H9 (cell line): Measurements from ENCODE around the gene CCR5. TPM values are rescaled to one million over a fixed set of nuclear protein-coding genes. Genes with fewer than 3 reads are reported as not detected.

Experiments used
- DNase-seq: peaks from one replicate; pipeline ENCODE4 v3.0.0-alpha.2; 2017
- H2AFZ ChIP-seq: one replicate; pipeline ENCODE4 v1.6.1; 2013; ENCODE audit warnings: mild to moderate bottlenecking, low read length, control low read depth, moderate library complexity
- H2AK5ac ChIP-seq: 2 replicates; pipeline ENCODE4 v1.6.1; 2013; ENCODE audit warnings: low read length, control low read depth, mixed read lengths; ENCODE audit not compliant: insufficient read length
- H2BK120ac ChIP-seq: one replicate; pipeline ENCODE4 v1.6.1; 2013; ENCODE audit warnings: low read depth, mild to moderate bottlenecking, low read length, control low read depth, inconsistent platforms; ENCODE audit not compliant: poor library complexity, severe bottlenecking
- H2BK12ac ChIP-seq: 2 replicates; pipeline ENCODE4 v1.6.1; 2013; ENCODE audit warnings: low read length, control low read depth, mixed read lengths, low read depth; ENCODE audit not compliant: insufficient read length
- H2BK15ac ChIP-seq: 2 replicates; pipeline ENCODE4 v1.6.1; 2013; ENCODE audit warnings: low read depth, low read length, control low read depth
- H2BK20ac ChIP-seq: one replicate; pipeline ENCODE4 v1.6.1; 2013; ENCODE audit warnings: low read depth, mild to moderate bottlenecking, low read length, control low read depth, inconsistent platforms; ENCODE audit not compliant: poor library complexity, severe bottlenecking
- H2BK5ac ChIP-seq: 2 replicates; pipeline ENCODE4 v1.6.1; 2013; ENCODE audit warnings: low read length, control low read depth, mixed read lengths; ENCODE audit not compliant: insufficient read length
- H3K14ac ChIP-seq: 2 replicates; pipeline ENCODE4 v1.6.1; 2013; ENCODE audit warnings: low read length, control low read depth; ENCODE audit not compliant: insufficient read depth
- H3K18ac ChIP-seq: 2 replicates; pipeline ENCODE4 v1.6.1; 2013; ENCODE audit warnings: low read depth, mild to moderate bottlenecking, mixed read lengths, low read length, control low read depth; ENCODE audit not compliant: insufficient read length
- H3K23ac ChIP-seq: 2 replicates; pipeline ENCODE4 v1.6.1; 2013; ENCODE audit warnings: low read length, control low read depth, mixed read lengths, low read depth; ENCODE audit not compliant: insufficient read length
- H3K23me2 ChIP-seq: 2 replicates; pipeline ENCODE4 v1.6.1; 2013; ENCODE audit warnings: low read depth, mild to moderate bottlenecking, mixed read lengths, low read length, control low read depth; ENCODE audit not compliant: insufficient read length, poor library complexity, severe bottlenecking
- H3K27ac ChIP-seq: 2 replicates; pipeline ENCODE4 v1.5.1; 2013; ENCODE audit warnings: low read length, control low read depth, mixed read lengths, low read depth; ENCODE audit not compliant: insufficient read length
- H3K27me3 ChIP-seq: 2 replicates; pipeline ENCODE4 v1.6.1; 2013; ENCODE audit warnings: low read length, control low read depth, inconsistent platforms; ENCODE audit not compliant: insufficient read depth
- H3K4ac ChIP-seq: 2 replicates; pipeline ENCODE4 v1.6.1; 2013; ENCODE audit warnings: low read depth, mild to moderate bottlenecking, control low read depth, inconsistent platforms, low read length, moderate library complexity
- H3K4me1 ChIP-seq: 2 replicates; pipeline ENCODE4 v1.6.1; 2013; ENCODE audit warnings: low read length, control low read depth, inconsistent platforms; ENCODE audit not compliant: insufficient read depth
- H3K4me2 ChIP-seq: 2 replicates; pipeline ENCODE4 v1.6.1; 2013; ENCODE audit warnings: low read length, control low read depth, mixed read lengths; ENCODE audit not compliant: insufficient read length, insufficient read depth
- H3K56ac ChIP-seq: 2 replicates; pipeline ENCODE4 v1.6.1; 2013; ENCODE audit warnings: low read depth, mild to moderate bottlenecking, mixed read lengths, low read length, control low read depth; ENCODE audit not compliant: insufficient read length
- H3K79me1 ChIP-seq: 2 replicates; pipeline ENCODE4 v1.6.1; 2013; ENCODE audit warnings: low read depth, mild to moderate bottlenecking, moderate library complexity, low read length, control low read depth, inconsistent platforms; ENCODE audit not compliant: insufficient read depth, poor library complexity, severe bottlenecking
- H3K79me2 ChIP-seq: 2 replicates; pipeline ENCODE4 v1.6.1; 2013; ENCODE audit warnings: low read length, control low read depth, inconsistent platforms; ENCODE audit not compliant: insufficient read depth
- H3K9ac ChIP-seq: 2 replicates; pipeline ENCODE4 v1.6.1; 2013; ENCODE audit warnings: low read length, control low read depth, mixed read lengths; ENCODE audit not compliant: insufficient read length; ENCODE audit errors: extremely low read depth
- H3K9me3 ChIP-seq: one replicate; pipeline ENCODE4 v1.6.1; 2013; ENCODE audit warnings: low read depth, low read length, inconsistent platforms; ENCODE audit not compliant: control insufficient read depth
- H3T11ph ChIP-seq: one replicate; pipeline ENCODE4 v1.6.1; 2013; ENCODE audit warnings: mild to moderate bottlenecking, low read length, control low read depth, inconsistent platforms
- H4K20me1 ChIP-seq: one replicate; pipeline ENCODE4 v1.6.1; 2013; ENCODE audit not compliant: control insufficient read depth, insufficient read length, insufficient read depth
- H4K5ac ChIP-seq: 2 replicates; pipeline ENCODE4 v1.6.1; 2013; ENCODE audit warnings: low read depth, mild to moderate bottlenecking, mixed read lengths, low read length, control low read depth; ENCODE audit not compliant: insufficient read length
- H4K8ac ChIP-seq: replicated peaks from 2 replicates; pipeline ENCODE4 v1.6.1; 2013; ENCODE audit warnings: low read length, control low read depth, mixed read lengths, low read depth; ENCODE audit not compliant: insufficient read length
- H4K91ac ChIP-seq: 2 replicates; pipeline ENCODE4 v1.6.1; 2013; ENCODE audit warnings: low read depth, mild to moderate bottlenecking, moderate library complexity, mixed read lengths, low read length, control low read depth; ENCODE audit not compliant: insufficient read length
- H3K27ac Mint-ChIP-seq, 3 experiments: 2 replicates in 2 of 3; 3 replicates in 1 of 3; pipeline ENCODE4 v1.8.0; 2020 to 2021; ENCODE audit warnings: mixed read lengths in 3 of 3, mild to moderate bottlenecking in 1 of 3, moderate library complexity in 1 of 3
- H3K27me3 Mint-ChIP-seq: 2 replicates; pipeline ENCODE4 v1.8.0; 2021; ENCODE audit warnings: low read depth, mild to moderate bottlenecking, moderate library complexity, mixed read lengths
- H3K36me3 Mint-ChIP-seq, 3 experiments: 2 replicates in 2 of 3; 3 replicates in 1 of 3; pipeline ENCODE4 v1.8.0; 2020 to 2021; ENCODE audit warnings: low read depth in 3 of 3, mixed read lengths in 3 of 3; ENCODE audit not compliant: insufficient read depth in 1 of 3
- H3K4me1 Mint-ChIP-seq, 2 experiments: 2 replicates each; pipeline ENCODE4 v1.8.0; 2020; ENCODE audit warnings: mixed read lengths in 2 of 2
- H3K4me3 Mint-ChIP-seq, 2 experiments: 2 replicates in 1 of 2; 3 replicates in 1 of 2; pipeline ENCODE4 v1.8.0; 2020 to 2021; ENCODE audit warnings: mild to moderate bottlenecking in 2 of 2, mixed read lengths in 2 of 2, moderate library complexity in 1 of 2
- H3K9me3 Mint-ChIP-seq, 2 experiments: 2 replicates in 1 of 2; 3 replicates in 1 of 2; pipeline ENCODE4 v1.8.0; 2020; ENCODE audit warnings: mild to moderate bottlenecking in 2 of 2, mixed read lengths in 2 of 2, moderate library complexity in 1 of 2
- WGBS: extraction: QIAGEN DNeasy Blood & Tissue Kit; methylation state at CpG from one replicate; pipeline ENCODE4 v1.1.7; 2013; ENCODE audit warnings: missing lambda C conversion rate, low lambda C conversion rate, mixed read lengths; ENCODE audit not compliant: insufficient read length; ENCODE audit errors: extremely low coverage; 5-methylcytosine and 5-hydroxymethylcytosine counted together
- total RNA-seq: library from RNA; stranded (reverse); gene quantifications from 2 replicates; pipeline ENCODE4 v1.2.1, GENCODE V29; 2021
- TF ChIP-seq, protein P1 (sequence below): fragments of 200-600 bp; sonication (generic); conservative IDR thresholded peaks from 3 replicates; pipeline ENCODE4 v1.8.0; 2021; ENCODE audit warnings: antibody characterized with exemption, mild to moderate bottlenecking

Gene CCR5
- total RNA-seq, 1 experiment from 2014 or later, result not detected

DNA sequence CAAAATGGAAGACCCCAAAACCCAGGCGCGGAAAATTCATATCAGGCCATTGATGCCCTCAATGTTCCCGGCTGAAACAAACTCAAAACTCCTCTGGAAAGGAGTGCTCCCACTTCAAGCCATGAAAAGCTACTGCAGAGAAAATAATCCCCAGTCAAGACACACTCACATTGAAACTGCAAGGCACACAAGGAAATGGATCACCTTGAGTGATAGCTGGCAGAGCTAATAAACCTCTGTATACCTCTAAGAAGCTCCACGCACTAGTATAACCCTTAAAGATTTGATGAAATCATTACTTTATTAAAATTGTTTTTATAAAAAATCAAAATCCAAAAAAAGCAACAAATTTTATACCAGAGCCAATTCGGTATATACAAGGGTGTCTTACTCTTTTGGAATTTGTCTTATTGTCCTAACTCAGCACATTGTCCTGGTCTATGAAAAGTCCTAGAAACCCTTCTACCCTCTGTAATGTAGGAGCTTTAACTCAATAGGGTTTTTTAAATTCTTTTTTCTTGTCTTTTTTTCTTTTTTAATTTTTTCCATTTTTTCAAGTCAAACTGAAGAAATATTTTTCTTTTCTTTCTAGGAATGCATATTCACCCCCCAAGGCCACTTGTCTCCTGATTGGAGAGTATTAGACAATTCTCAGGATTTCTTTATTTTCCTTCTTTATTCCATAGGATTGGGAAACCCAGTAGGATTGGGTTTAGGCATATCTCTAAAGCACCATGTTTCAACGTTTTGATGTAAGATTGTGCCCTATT, 27.6 kb downstream of the CCR5 start:
- H3K4me1 Mint-ChIP-seq, result peaks cover 4 to 9% of the 10 kb centered on the region in 2 experiments
- Histone ChIP-seq H4K5ac (no peak overlapping the region), H4K8ac (no peak overlapping the region), H2BK20ac (no peak overlapping the region), H2BK5ac (no peak overlapping the region), H4K91ac (no peak overlapping the region), H3K79me2 (no peaks in the 10 kb centered on the region), H3K9me3 (no peaks in the 10 kb centered on the region), H3K18ac (no peak overlapping the region), H3K27ac (no peak overlapping the region), H3T11ph (no peak overlapping the region), H2BK120ac (no peak overlapping the region), H4K20me1 (no peaks in the 10 kb centered on the region), H3K4me2 (no peak overlapping the region), H3K27me3 (no peaks in the 10 kb centered on the region), H2AFZ (no peak overlapping the region), H3K79me1 (no peaks in the 10 kb centered on the region), H2BK12ac (no peak overlapping the region), H3K56ac (no peak overlapping the region), H3K23ac (no peak overlapping the region), H3K4ac (no peak overlapping the region), H2AK5ac (no peak overlapping the region), H3K23me2 (no peaks in the 10 kb centered on the region), H3K14ac (no peak overlapping the region), H2BK15ac (no peak overlapping the region), H3K9ac (no peak overlapping the region), H3K4me1 (no peaks in the 10 kb centered on the region)
- no peaks in the 10 kb centered on the region for H3K36me3 Mint-ChIP-seq
- H3K9me3 Mint-ChIP-seq, result no peaks in the 10 kb centered on the region
- TF ChIP-seq, protein P1, sequence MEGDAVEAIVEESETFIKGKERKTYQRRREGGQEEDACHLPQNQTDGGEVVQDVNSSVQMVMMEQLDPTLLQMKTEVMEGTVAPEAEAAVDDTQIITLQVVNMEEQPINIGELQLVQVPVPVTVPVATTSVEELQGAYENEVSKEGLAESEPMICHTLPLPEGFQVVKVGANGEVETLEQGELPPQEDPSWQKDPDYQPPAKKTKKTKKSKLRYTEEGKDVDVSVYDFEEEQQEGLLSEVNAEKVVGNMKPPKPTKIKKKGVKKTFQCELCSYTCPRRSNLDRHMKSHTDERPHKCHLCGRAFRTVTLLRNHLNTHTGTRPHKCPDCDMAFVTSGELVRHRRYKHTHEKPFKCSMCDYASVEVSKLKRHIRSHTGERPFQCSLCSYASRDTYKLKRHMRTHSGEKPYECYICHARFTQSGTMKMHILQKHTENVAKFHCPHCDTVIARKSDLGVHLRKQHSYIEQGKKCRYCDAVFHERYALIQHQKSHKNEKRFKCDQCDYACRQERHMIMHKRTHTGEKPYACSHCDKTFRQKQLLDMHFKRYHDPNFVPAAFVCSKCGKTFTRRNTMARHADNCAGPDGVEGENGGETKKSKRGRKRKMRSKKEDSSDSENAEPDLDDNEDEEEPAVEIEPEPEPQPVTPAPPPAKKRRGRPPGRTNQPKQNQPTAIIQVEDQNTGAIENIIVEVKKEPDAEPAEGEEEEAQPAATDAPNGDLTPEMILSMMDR, result no peak
- no peak overlapping the region for H3K4me3 Mint-ChIP-seq
- no CpG with 5 or more reads among the region's 6 CpGs for WGBS
- no peak for DNase-seq
- H3K27me3 Mint-ChIP-seq, result peaks cover 5% of the 10 kb centered on the region
- no peak overlapping the region for H3K27ac Mint-ChIP-seq
